ENCODE measurements around the gene MSH5.

DNA sequence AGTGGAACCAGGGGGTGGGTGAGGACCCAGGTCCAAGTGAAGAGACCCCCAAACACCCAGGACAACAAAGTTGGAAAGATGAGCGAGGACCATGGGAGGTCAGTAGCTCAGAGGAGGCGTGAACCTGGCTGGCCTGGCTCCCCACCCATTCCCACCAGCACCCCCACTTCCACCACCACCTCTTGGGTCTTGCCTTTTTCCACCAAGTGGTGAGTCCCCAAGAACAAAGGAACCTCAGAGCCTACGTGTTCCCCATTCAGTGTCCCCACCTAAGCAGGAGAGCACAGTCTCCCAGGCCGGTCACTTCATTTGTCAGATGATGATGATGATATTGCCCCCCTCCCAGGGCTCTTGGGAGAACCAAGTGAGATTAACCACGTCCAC is 37.9 kb downstream of the MSH5 start:
- TF ChIP-seq, protein P1, sequence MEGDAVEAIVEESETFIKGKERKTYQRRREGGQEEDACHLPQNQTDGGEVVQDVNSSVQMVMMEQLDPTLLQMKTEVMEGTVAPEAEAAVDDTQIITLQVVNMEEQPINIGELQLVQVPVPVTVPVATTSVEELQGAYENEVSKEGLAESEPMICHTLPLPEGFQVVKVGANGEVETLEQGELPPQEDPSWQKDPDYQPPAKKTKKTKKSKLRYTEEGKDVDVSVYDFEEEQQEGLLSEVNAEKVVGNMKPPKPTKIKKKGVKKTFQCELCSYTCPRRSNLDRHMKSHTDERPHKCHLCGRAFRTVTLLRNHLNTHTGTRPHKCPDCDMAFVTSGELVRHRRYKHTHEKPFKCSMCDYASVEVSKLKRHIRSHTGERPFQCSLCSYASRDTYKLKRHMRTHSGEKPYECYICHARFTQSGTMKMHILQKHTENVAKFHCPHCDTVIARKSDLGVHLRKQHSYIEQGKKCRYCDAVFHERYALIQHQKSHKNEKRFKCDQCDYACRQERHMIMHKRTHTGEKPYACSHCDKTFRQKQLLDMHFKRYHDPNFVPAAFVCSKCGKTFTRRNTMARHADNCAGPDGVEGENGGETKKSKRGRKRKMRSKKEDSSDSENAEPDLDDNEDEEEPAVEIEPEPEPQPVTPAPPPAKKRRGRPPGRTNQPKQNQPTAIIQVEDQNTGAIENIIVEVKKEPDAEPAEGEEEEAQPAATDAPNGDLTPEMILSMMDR (conservative IDR thresholded peaks at IDR 0.05; ENCODE audit: low read length) = no peak
- TF ChIP-seq EZH2phosphoT487 (IDR thresholded peaks at IDR 0.05; ENCODE audit: borderline replicate concordance, low read depth, low read length) = no peak

All from OCI-LY7 (cell line).